OCI-LY7 (cell line): ENCODE measurements around the gene VKORC1. TPM values are rescaled to one million over a fixed set of nuclear protein-coding genes. Genes with fewer than 3 reads are reported as not detected.

ENCODE experiments used
- BruUV-seq: library from RNA; stranded (reverse); fragments of 400-500 nt; replicated peaks from 2 replicates; lab custom pipeline; 2021; lab: Mats Ljungman, UMichigan
- CTCF ChIA-PET: fragments of 300-600 bp; sonication (Branson Sonifier 250); formaldehyde crosslinking; loops from one replicate; lab custom pipeline; 2022; ENCODE audit warnings: antibody characterized with exemption; ENCODE audit not compliant: unreplicated experiment; lab: Charles Lee
- POLR2A ChIA-PET: fragments of 300-600 bp; sonication (Branson Sonifier 250); formaldehyde crosslinking; loops from one replicate; lab custom pipeline; 2022; ENCODE audit warnings: antibody characterized with exemption; lab: Charles Lee
- DNase-seq: peaks from one replicate; pipeline ENCODE4 v3.0.0-alpha.2; 2015; ENCODE audit warnings: low spot score
- H2AFZ ChIP-seq: fragments of 200-600 bp; sonication (generic), shearing (Covaris generic); 2 replicates; pipeline ENCODE4 v1.6.1; 2014; ENCODE audit warnings: mild to moderate bottlenecking, antibody characterized with exemption, low read length, moderate library complexity
- H3K27ac ChIP-seq: fragments of 200-600 bp; sonication (generic); 2 replicates; pipeline ENCODE4 v1.5.1; 2014; ENCODE audit warnings: mixed run types, low read depth, mild to moderate bottlenecking, moderate library complexity, low read length, inconsistent platforms; ENCODE audit not compliant: poor library complexity, severe bottlenecking
- H3K36me3 ChIP-seq: fragments of 200-600 bp; sonication (generic); 2 replicates; pipeline ENCODE4 v1.6.1; 2014; ENCODE audit warnings: mild to moderate bottlenecking, antibody characterized with exemption, low read length, moderate library complexity, mixed read lengths; ENCODE audit not compliant: insufficient read depth
- H3K4me1 ChIP-seq: fragments of 200-600 bp; sonication (generic); 2 replicates; pipeline ENCODE4 v1.5.1; 2014; ENCODE audit warnings: mild to moderate bottlenecking, low read length; ENCODE audit not compliant: insufficient read depth, poor library complexity, severe bottlenecking
- H3K4me2 ChIP-seq: fragments of 200-600 bp; sonication (generic); 2 replicates; pipeline ENCODE4 v1.6.1; 2014; ENCODE audit warnings: mild to moderate bottlenecking, low read length
- H3K4me3 ChIP-seq: fragments of 200-600 bp; sonication (generic); 2 replicates; pipeline ENCODE4 v1.5.1; 2014; ENCODE audit warnings: mild to moderate bottlenecking, low read depth, low read length; ENCODE audit not compliant: poor library complexity, severe bottlenecking
- H3K79me2 ChIP-seq: fragments of 200-600 bp; sonication (generic); 2 replicates; pipeline ENCODE4 v1.6.1; 2016; ENCODE audit warnings: low read depth, mild to moderate bottlenecking, low read length, moderate library complexity, mixed read lengths; ENCODE audit not compliant: insufficient read depth
- H3K9me2 ChIP-seq: fragments of 200-600 bp; sonication (generic); 2 replicates; pipeline ENCODE4 v1.6.1; 2016; ENCODE audit warnings: mild to moderate bottlenecking, low read length, mixed read lengths; ENCODE audit not compliant: insufficient read depth
- H3K9me3 ChIP-seq: fragments of 200-600 bp; sonication (generic); 2 replicates; pipeline ENCODE4 v1.6.1; 2014; ENCODE audit warnings: mild to moderate bottlenecking, mixed run types, low read length, mixed read lengths
- H4K20me1 ChIP-seq: fragments of 200-600 bp; sonication (generic); 2 replicates; pipeline ENCODE4 v1.6.1; 2014; ENCODE audit warnings: mild to moderate bottlenecking, antibody characterized with exemption, low read length, moderate library complexity, mixed read lengths; ENCODE audit not compliant: insufficient read depth
- EZH2phosphoT487 ChIP-seq: fragments of 200-600 bp; sonication (generic); IDR thresholded peaks from 2 replicates; pipeline ENCODE4 v1.6.1; 2018; ENCODE audit warnings: low read depth, borderline replicate concordance, mild to moderate bottlenecking, mixed run types, antibody characterized with exemption, low read length, moderate library complexity, mixed read lengths
- intact Hi-C: fragments of 100-400 bp; cut with micrococcal nuclease; formaldehyde crosslinking; loops from one replicate; pipeline ENCODE4 v1.10.0; 2022; ENCODE audit not compliant: unreplicated experiment
- total RNA-seq, 2 experiments: library from RNA; depleted of rRNA in 1 of 2; stranded (reverse); fragments of >200 nt in 1 of 2; shearing (Covaris generic) in 1 of 2; gene quantifications; 2 replicates each; pipeline ENCODE4 v1.2.3, GENCODE V29; 2014 to 2022
- TF ChIP-seq, protein P1 (sequence below): fragments of 200-600 bp; sonication (generic); conservative IDR thresholded peaks from 2 replicates; pipeline ENCODE4 v1.5.1; 2014; ENCODE audit warnings: mild to moderate bottlenecking, antibody characterized with exemption, low read length, moderate library complexity, mixed read lengths

VKORC1 gene
- total RNA-seq, 2 experiments from 2014 or later, result 69.3 to 70.2 TPM

DNA sequence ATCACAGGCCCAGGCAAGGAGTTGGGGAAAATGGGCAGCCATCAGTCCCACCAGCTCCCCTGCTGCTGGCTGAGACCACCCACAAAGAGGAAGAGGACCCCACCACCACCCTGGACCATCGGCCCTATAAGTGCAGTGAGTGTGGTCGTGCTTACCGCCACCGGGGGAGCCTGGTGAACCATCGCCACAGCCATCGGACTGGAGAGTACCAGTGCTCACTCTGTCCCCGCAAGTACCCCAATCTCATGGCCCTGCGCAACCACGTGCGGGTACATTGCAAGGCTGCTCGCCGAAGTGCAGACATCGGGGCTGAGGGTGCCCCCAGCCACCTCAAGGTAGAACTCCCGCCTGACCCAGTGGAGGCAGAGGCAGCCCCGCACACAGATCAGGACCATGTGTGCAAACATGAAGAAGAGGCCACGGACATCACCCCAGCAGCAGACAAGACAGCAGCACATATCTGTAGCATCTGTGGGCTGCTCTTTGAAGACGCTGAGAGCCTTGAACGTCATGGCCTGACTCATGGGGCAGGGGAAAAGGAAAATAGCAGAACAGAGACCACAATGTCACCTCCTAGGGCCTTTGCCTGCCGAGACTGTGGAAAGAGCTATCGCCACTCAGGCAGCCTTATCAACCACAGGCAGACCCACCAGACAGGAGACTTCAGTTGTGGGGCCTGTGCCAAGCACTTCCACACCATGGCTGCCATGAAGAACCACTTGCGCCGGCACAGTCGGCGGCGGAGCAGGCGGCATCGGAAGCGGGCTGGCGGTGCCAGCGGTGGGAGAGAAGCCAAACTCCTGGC lies 16.8 kb downstream of the VKORC1 start:
- no peak overlapping the region for H2AFZ ChIP-seq
- no peak for DNase-seq
- ChIA-PET CTCF (no interaction called here), POLR2A (interaction anchor here (0.5 kb wide), 1 partner anchor 178 kb away, joined by 4 read pairs; no protein-coding TSS in a partner anchor)
- TF ChIP-seq, protein P1, sequence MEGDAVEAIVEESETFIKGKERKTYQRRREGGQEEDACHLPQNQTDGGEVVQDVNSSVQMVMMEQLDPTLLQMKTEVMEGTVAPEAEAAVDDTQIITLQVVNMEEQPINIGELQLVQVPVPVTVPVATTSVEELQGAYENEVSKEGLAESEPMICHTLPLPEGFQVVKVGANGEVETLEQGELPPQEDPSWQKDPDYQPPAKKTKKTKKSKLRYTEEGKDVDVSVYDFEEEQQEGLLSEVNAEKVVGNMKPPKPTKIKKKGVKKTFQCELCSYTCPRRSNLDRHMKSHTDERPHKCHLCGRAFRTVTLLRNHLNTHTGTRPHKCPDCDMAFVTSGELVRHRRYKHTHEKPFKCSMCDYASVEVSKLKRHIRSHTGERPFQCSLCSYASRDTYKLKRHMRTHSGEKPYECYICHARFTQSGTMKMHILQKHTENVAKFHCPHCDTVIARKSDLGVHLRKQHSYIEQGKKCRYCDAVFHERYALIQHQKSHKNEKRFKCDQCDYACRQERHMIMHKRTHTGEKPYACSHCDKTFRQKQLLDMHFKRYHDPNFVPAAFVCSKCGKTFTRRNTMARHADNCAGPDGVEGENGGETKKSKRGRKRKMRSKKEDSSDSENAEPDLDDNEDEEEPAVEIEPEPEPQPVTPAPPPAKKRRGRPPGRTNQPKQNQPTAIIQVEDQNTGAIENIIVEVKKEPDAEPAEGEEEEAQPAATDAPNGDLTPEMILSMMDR, result no peak
- TF ChIP-seq EZH2phosphoT487, result no peak
- H3K27ac ChIP-seq, result no peak overlapping the region
- peaks cover 23% of the 10 kb centered on the region for H3K79me2 ChIP-seq
- peaks cover 66% of the 10 kb centered on the region for H3K36me3 ChIP-seq
- H4K20me1 ChIP-seq, result no peaks in the 10 kb centered on the region
- H3K9me3 ChIP-seq, result no peaks in the 10 kb centered on the region
- H3K4me1 ChIP-seq, result peaks cover 7% of the 10 kb centered on the region
- intact Hi-C loops, result no loop called here
- BruUV-seq, result no TSS peak
- H3K4me3 ChIP-seq, result no peak overlapping the region
- no peak overlapping the region for H3K4me2 ChIP-seq
- H3K9me2 ChIP-seq, result no peaks in the 10 kb centered on the region

DNA sequence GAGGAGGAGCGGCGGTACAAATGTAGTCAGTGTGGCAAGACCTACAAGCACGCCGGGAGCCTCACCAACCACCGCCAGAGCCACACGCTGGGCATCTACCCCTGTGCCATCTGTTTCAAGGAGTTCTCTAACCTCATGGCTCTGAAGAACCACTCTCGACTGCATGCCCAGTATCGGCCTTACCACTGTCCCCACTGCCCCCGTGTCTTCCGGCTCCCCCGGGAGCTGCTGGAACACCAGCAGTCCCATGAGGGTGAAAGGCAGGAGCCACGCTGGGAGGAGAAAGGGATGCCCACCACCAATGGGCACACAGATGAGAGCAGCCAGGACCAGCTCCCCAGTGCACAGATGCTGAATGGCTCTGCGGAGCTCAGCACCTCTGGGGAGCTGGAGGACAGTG lies 17.6 kb downstream of the VKORC1 start:
- H3K9me2 ChIP-seq, result no peaks in the 10 kb centered on the region
- H3K4me3 ChIP-seq, result no peak overlapping the region
- H3K27ac ChIP-seq, result no peak overlapping the region
- DNase-seq, result no peak
- H2AFZ ChIP-seq, result no peak overlapping the region
- intact Hi-C loops, result no loop called here
- H4K20me1 ChIP-seq, result no peaks in the 10 kb centered on the region
- H3K4me2 ChIP-seq, result no peak overlapping the region
- H3K9me3 ChIP-seq, result no peaks in the 10 kb centered on the region
- TF ChIP-seq EZH2phosphoT487, result no peak
- TF ChIP-seq, protein P1, result no peak
- H3K4me1 ChIP-seq, result peaks cover 9% of the 10 kb centered on the region
- CTCF ChIA-PET, result no interaction called here
- peaks cover 61% of the 10 kb centered on the region for H3K36me3 ChIP-seq
- no TSS peak for BruUV-seq
- POLR2A ChIA-PET, result no interaction called here
- peaks cover 31% of the 10 kb centered on the region for H3K79me2 ChIP-seq

DNA sequence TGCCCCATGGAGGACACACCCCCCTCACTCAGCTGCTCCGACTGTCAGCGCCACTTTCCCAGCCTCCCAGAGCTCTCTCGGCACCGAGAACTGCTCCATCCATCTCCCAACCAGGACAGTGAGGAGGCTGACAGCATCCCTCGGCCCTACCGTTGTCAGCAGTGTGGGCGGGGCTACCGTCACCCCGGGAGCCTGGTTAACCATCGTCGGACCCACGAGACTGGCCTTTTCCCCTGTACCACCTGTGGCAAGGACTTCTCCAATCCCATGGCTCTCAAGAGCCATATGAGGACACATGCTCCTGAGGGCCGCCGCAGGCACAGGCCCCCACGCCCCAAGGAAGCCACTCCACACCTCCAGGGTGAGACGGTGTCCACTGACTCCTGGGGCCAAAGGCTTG lies 18.3 kb downstream of the VKORC1 start:
- Histone ChIP-seq H3K27ac (no peak overlapping the region), H3K79me2 (peaks cover 38% of the 10 kb centered on the region), H3K4me2 (no peak overlapping the region), H2AFZ (no peak overlapping the region), H3K36me3 (peaks cover 54% of the 10 kb centered on the region), H3K9me3 (no peaks in the 10 kb centered on the region), H4K20me1 (no peaks in the 10 kb centered on the region), H3K4me1 (peaks cover 15% of the 10 kb centered on the region), H3K4me3 (no peak overlapping the region), H3K9me2 (no peaks in the 10 kb centered on the region)
- TF ChIP-seq, protein P1, result no peak
- no peak for TF ChIP-seq EZH2phosphoT487
- intact Hi-C loops, result no loop called here
- POLR2A ChIA-PET, result no interaction called here
- CTCF ChIA-PET, result interaction anchor here (1.2 kb wide), 1 partner anchor 65 kb away, joined by 4 read pairs; no protein-coding TSS in a partner anchor
- DNase-seq, result no peak
- BruUV-seq, result no TSS peak
